Activated B cell treated with CpG ODN at 0.5 μM for 24 hours (primary cell): ENCODE measurements around the gene MTHFD1L. TPM values are rescaled to one million over a fixed set of nuclear protein-coding genes. Genes with fewer than 3 reads are reported as not detected.

Source experiments
- ATAC-seq: fragments of 200-7000 bp; cut with Tn5 transposase; one replicate; pipeline ENCODE4 v1.10.0; 2021; ENCODE audit warnings: low read depth, mild to moderate bottlenecking, moderate library complexity
- CTCF ChIA-PET: fragments of 350-600 bp; sonication (Branson Sonifier 250); formaldehyde crosslinking; loops from one replicate; lab custom pipeline; 2021; ENCODE audit warnings: antibody characterized with exemption; lab: Charles Lee
- POLR2A ChIA-PET: fragments of 350-600 bp; sonication (Branson Sonifier 250); formaldehyde crosslinking; loops from one replicate; lab custom pipeline; 2021; ENCODE audit warnings: antibody characterized with exemption; lab: Charles Lee
- DNase-seq: peaks from one replicate; pipeline ENCODE4 v3.0.0; 2022
- H3K27ac Mint-ChIP-seq: one replicate; pipeline ENCODE4 v1.8.0; 2020; ENCODE audit warnings: mixed read lengths
- H3K27me3 Mint-ChIP-seq: one replicate; pipeline ENCODE4 v1.8.0; 2021; ENCODE audit warnings: mixed read lengths
- H3K36me3 Mint-ChIP-seq: one replicate; pipeline ENCODE4 v1.8.0; 2021; ENCODE audit warnings: low read depth, mixed read lengths
- H3K4me1 Mint-ChIP-seq: one replicate; pipeline ENCODE4 v1.8.0; 2021; ENCODE audit warnings: mixed read lengths
- H3K4me3 Mint-ChIP-seq: one replicate; pipeline ENCODE4 v1.8.0; 2020; ENCODE audit warnings: mild to moderate bottlenecking, mixed read lengths
- H3K9me3 Mint-ChIP-seq: one replicate; pipeline ENCODE4 v1.8.0; 2020; ENCODE audit warnings: mixed read lengths
- intact Hi-C: fragments of 100-400 bp; cut with micrococcal nuclease; formaldehyde crosslinking; loops from one replicate; pipeline ENCODE4 v1.15.1; 2024
- total RNA-seq: library from RNA; stranded (reverse); gene quantifications from 2 replicates; pipeline ENCODE4 v1.2.3, GENCODE V29; 2022
- TF ChIP-seq, protein P1 (sequence below): fragments of 200-600 bp; IDR thresholded peaks from one replicate; pipeline ENCODE4 v1.8.0; 2022; ENCODE audit warnings: antibody characterized with exemption, mild to moderate bottlenecking

Gene MTHFD1L
- total RNA-seq, 1 donor from 2014 or later = 60.4 TPM

- TF ChIP-seq, protein P1, sequence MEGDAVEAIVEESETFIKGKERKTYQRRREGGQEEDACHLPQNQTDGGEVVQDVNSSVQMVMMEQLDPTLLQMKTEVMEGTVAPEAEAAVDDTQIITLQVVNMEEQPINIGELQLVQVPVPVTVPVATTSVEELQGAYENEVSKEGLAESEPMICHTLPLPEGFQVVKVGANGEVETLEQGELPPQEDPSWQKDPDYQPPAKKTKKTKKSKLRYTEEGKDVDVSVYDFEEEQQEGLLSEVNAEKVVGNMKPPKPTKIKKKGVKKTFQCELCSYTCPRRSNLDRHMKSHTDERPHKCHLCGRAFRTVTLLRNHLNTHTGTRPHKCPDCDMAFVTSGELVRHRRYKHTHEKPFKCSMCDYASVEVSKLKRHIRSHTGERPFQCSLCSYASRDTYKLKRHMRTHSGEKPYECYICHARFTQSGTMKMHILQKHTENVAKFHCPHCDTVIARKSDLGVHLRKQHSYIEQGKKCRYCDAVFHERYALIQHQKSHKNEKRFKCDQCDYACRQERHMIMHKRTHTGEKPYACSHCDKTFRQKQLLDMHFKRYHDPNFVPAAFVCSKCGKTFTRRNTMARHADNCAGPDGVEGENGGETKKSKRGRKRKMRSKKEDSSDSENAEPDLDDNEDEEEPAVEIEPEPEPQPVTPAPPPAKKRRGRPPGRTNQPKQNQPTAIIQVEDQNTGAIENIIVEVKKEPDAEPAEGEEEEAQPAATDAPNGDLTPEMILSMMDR = no peak
- Mint-ChIP-seq H3K4me1 (no peaks in the 10 kb centered on the region), H3K36me3 (no peaks in the 10 kb centered on the region), H3K27me3 (peaks cover 5% of the 10 kb centered on the region), H3K9me3 (peaks cover under 1% of the 10 kb centered on the region), H3K27ac (no peak overlapping the region), H3K4me3 (no peak overlapping the region)
- DNase-seq = no peak
- ATAC-seq = no peak
- intact Hi-C loops = no loop called here
- ChIA-PET CTCF (interaction anchor here (0.6 kb wide), 1 partner anchor 205 kb away, joined by 3 read pairs; no protein-coding TSS in a partner anchor), POLR2A (no interaction called here)
These were observed 272.0 kb downstream of the MTHFD1L start for GRCh38 chr6:151137542-151137941.

DNA sequence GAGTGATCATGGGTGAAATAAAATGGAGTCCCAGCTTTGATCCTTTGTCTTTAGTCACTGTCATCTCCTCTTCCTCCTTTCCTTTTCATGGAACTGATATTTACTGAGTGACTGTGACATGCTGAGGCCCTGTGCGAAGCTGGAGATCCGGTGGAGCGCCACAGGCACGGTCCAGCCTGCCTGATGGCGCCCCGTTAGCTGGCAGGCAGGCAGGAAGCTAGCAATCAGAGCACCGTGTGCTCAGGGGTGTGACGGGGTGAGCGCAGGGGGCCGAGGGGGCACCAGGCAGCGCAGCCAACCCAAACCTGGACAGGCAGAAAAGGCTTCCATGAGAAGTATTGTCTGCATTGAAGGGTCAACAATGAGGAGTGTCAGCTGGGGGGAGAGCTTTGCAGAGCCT, 274.0 kb downstream of the MTHFD1L start:
- ChIA-PET POLR2A (no interaction called here), CTCF (no interaction called here)
- Mint-ChIP-seq H3K36me3 (no peaks in the 10 kb centered on the region), H3K9me3 (no peaks in the 10 kb centered on the region), H3K27ac (no peak overlapping the region), H3K4me3 (no peak overlapping the region), H3K27me3 (peaks cover 5% of the 10 kb centered on the region), H3K4me1 (no peaks in the 10 kb centered on the region)
- intact Hi-C loops = no loop called here
- no peak for DNase-seq
- TF ChIP-seq, protein P1 = no peak
- ATAC-seq = no peak

DNA sequence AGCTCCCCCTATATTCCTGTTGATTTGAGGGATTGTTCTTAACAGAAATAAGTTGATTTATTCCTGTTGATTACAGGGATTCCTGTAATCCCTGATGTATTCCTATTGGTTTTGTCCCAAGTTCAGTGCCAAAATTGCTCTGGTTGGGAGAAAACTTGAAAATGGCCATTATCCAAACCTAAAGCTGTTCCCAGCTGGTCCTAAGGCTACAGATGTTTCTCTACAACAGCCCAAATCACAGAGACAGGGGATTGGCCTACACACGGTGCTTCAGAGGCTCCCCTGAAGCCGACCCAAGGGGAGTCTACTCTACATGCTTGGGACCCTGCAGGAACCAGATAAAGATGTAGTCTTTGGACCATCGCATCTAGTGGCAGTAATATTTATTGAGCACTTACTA, 275.3 kb downstream of the MTHFD1L start:
- CTCF ChIA-PET = no interaction called here
- no peak for DNase-seq
- TF ChIP-seq, protein P1 = no peak
- Mint-ChIP-seq H3K4me1 (no peaks in the 10 kb centered on the region), H3K9me3 (no peaks in the 10 kb centered on the region), H3K36me3 (no peaks in the 10 kb centered on the region), H3K27me3 (peaks cover 5% of the 10 kb centered on the region), H3K4me3 (no peak overlapping the region), H3K27ac (no peak overlapping the region)
- intact Hi-C loops = no loop called here
- no peak for ATAC-seq
- POLR2A ChIA-PET = no interaction called here

- TF ChIP-seq, protein P1 = no peak
- Mint-ChIP-seq H3K4me3 (no peak overlapping the region), H3K27ac (no peak overlapping the region), H3K4me1 (no peaks in the 10 kb centered on the region), H3K36me3 (no peaks in the 10 kb centered on the region), H3K9me3 (peaks cover under 1% of the 10 kb centered on the region), H3K27me3 (peaks cover 7% of the 10 kb centered on the region)
- ATAC-seq (no peak), DNase-seq (no peak)
- ChIA-PET POLR2A (no interaction called here), CTCF (no interaction called here)
- intact Hi-C loops = no loop called here
These were observed 276.2 kb downstream of the MTHFD1L start for GRCh38 chr6:151141685-151142084.

DNA sequence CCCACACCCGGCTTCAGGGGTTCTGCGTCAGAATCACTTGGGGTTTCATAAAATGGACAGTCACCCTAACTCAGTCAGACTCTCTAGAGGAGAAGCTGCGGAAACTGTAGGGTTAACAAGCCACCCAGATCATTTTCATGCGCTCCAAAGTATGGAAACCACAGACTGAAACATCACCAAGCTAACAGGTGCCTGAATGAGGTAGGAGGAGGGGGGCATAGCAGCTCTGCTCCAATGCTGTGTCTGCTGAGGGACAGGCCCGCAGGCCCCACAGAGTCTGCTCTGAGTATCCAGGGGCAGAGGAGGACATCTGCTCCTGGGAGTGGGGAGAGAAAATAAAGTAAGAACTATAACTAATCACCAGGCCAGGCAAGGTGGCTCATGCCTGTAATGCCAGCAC, 277.2 kb downstream of the MTHFD1L start:
- Mint-ChIP-seq H3K4me1 (no peaks in the 10 kb centered on the region), H3K36me3 (no peaks in the 10 kb centered on the region), H3K27ac (no peak overlapping the region), H3K9me3 (peaks cover 2% of the 10 kb centered on the region), H3K4me3 (no peak overlapping the region), H3K27me3 (peaks cover 8% of the 10 kb centered on the region)
- ATAC-seq (no peak), DNase-seq (no peak)
- intact Hi-C loops = no loop called here
- CTCF ChIA-PET = no interaction called here
- POLR2A ChIA-PET = no interaction called here
- TF ChIP-seq, protein P1 = no peak
